ENCODE measurements around the gene ADGRA1. TPM values are rescaled to one million over a fixed set of nuclear protein-coding genes. Genes with fewer than 3 reads are reported as not detected.
"Not testable (repeated sequence)": the region's sequence is repeated elsewhere in the genome, so short reads cannot be mapped to it uniquely, and the experiment has no call there.

Gene ADGRA1
- polyA plus RNA-seq, 4 donors: 0.10 to 0.22 TPM; not detected in 2

GRCh38 chr10:133111640-133112039 is 23.9 kb downstream of the ADGRA1 start:
- H3K4me1 ChIP-seq (ENCODE audit: control insufficient read depth in 3 of 3, insufficient read depth in 2 of 3, low read depth in 1 of 3, low read length in 2 of 3); H3K27me3 ChIP-seq (ENCODE audit: control insufficient read depth in 3 of 3, insufficient read depth in 3 of 3, low read length in 3 of 3); H3K36me3 ChIP-seq (ENCODE audit: control insufficient read depth in 3 of 3, insufficient read depth in 2 of 3, low read depth in 1 of 3, low read length in 3 of 3); H3K27ac ChIP-seq (ENCODE audit: low read depth in 1 of 3, low read length in 2 of 3); H3K4me3 ChIP-seq (ENCODE audit: low read depth in 1 of 3, low read length in 3 of 3); DNase-seq: not testable (repeated sequence)
- peaks cover 3 to 24% of the 10 kb centered on the region in 2 donors for H3K9me3 ChIP-seq (ENCODE audit: control insufficient read depth in 2 of 2, insufficient read depth in 1 of 2, low read depth in 1 of 2, low read length in 1 of 2)
- WGBS, 3 donors: 24 to 26% (median 24%) methylated on average over 2 to 6 of the region's 7 CpGs
- FAIRE-seq: peak; percentile 86

GRCh38 chr10:133113146-133113830 is 25.6 kb downstream of the ADGRA1 start:
- Histone ChIP-seq H3K27me3 (ENCODE audit: control insufficient read depth in 3 of 3, insufficient read depth in 3 of 3, low read length in 3 of 3) (no peaks in the 10 kb centered on the region), H3K4me3 (ENCODE audit: low read depth in 1 of 3, low read length in 3 of 3) (no peak overlapping the region), H3K36me3 (ENCODE audit: control insufficient read depth in 3 of 3, insufficient read depth in 2 of 3, low read depth in 1 of 3, low read length in 3 of 3) (no peaks in the 10 kb centered on the region), H3K4me1 (ENCODE audit: control insufficient read depth in 3 of 3, insufficient read depth in 2 of 3, low read depth in 1 of 3, low read length in 2 of 3) (no peaks in the 10 kb centered on the region), H3K9me3 (ENCODE audit: control insufficient read depth in 2 of 2, insufficient read depth in 1 of 2, low read depth in 1 of 2, low read length in 1 of 2) (peaks cover 0 to 14% of the 10 kb centered on the region in 2 donors), H3K27ac (ENCODE audit: low read depth in 1 of 3, low read length in 2 of 3) (no peak overlapping the region)
- FAIRE-seq (no peak), DNase-seq (no peak)
- WGBS, 3 donors: 89 to 91% (median 90%) methylated on average over 31 of the region's 31 CpGs

- FAIRE-seq (no peak), DNase-seq (no peak)
- H3K4me3 ChIP-seq (ENCODE audit: low read depth in 1 of 3, low read length in 3 of 3): no peak overlapping the region
- H3K36me3 ChIP-seq (ENCODE audit: control insufficient read depth in 3 of 3, insufficient read depth in 2 of 3, low read depth in 1 of 3, low read length in 3 of 3): no peaks in the 10 kb centered on the region
- no peaks in the 10 kb centered on the region for H3K27me3 ChIP-seq (ENCODE audit: control insufficient read depth in 3 of 3, insufficient read depth in 3 of 3, low read length in 3 of 3)
- H3K4me1 ChIP-seq (ENCODE audit: control insufficient read depth in 3 of 3, insufficient read depth in 2 of 3, low read depth in 1 of 3, low read length in 2 of 3): no peaks in the 10 kb centered on the region
- no peak overlapping the region for H3K27ac ChIP-seq (ENCODE audit: low read depth in 1 of 3, low read length in 2 of 3)
- 75 to 89% (median 84%) methylated on average over 8 to 12 of the region's 12 CpGs for WGBS, 3 donors
- peaks cover 0 to 11% of the 10 kb centered on the region in 2 donors for H3K9me3 ChIP-seq (ENCODE audit: control insufficient read depth in 2 of 2, insufficient read depth in 1 of 2, low read depth in 1 of 2, low read length in 1 of 2)
These were observed 26.1 kb downstream of the ADGRA1 start for GRCh38 chr10:133113847-133114246.

- Histone ChIP-seq H3K27me3 (ENCODE audit: control insufficient read depth in 3 of 3, insufficient read depth in 3 of 3, low read length in 3 of 3) (no peaks in the 10 kb centered on the region), H3K36me3 (ENCODE audit: control insufficient read depth in 3 of 3, insufficient read depth in 2 of 3, low read depth in 1 of 3, low read length in 3 of 3) (no peaks in the 10 kb centered on the region), H3K9me3 (ENCODE audit: control insufficient read depth in 2 of 2, insufficient read depth in 1 of 2, low read depth in 1 of 2, low read length in 1 of 2) (peaks cover 0 to 9% of the 10 kb centered on the region in 2 donors), H3K4me1 (ENCODE audit: control insufficient read depth in 3 of 3, insufficient read depth in 2 of 3, low read depth in 1 of 3, low read length in 2 of 3) (no peaks in the 10 kb centered on the region), H3K27ac (ENCODE audit: low read depth in 1 of 3, low read length in 2 of 3) (no peak overlapping the region), H3K4me3 (ENCODE audit: low read depth in 1 of 3, low read length in 3 of 3) (no peak overlapping the region)
- 86 to 92% (median 86%) methylated on average over 18 of the region's 18 CpGs for WGBS, 3 donors
- FAIRE-seq (no peak), DNase-seq (no peak)
These were observed 26.5 kb downstream of the ADGRA1 start for GRCh38 chr10:133114251-133114650.

GRCh38 chr10:133114726-133115452 is 27.2 kb downstream of the ADGRA1 start:
- 76 to 87% (median 81%) methylated on average over 32 to 33 of the region's 33 CpGs for WGBS, 3 donors
- no peaks in the 10 kb centered on the region for H3K27me3 ChIP-seq (ENCODE audit: control insufficient read depth in 3 of 3, insufficient read depth in 3 of 3, low read length in 3 of 3)
- no peak for DNase-seq
- peaks cover 0 to 7% of the 10 kb centered on the region in 2 donors for H3K9me3 ChIP-seq (ENCODE audit: control insufficient read depth in 2 of 2, insufficient read depth in 1 of 2, low read depth in 1 of 2, low read length in 1 of 2)
- no peak overlapping the region for H3K27ac ChIP-seq (ENCODE audit: low read depth in 1 of 3, low read length in 2 of 3)
- no peaks in the 10 kb centered on the region for H3K4me1 ChIP-seq (ENCODE audit: control insufficient read depth in 3 of 3, insufficient read depth in 2 of 3, low read depth in 1 of 3, low read length in 2 of 3)
- no peak overlapping the region for H3K4me3 ChIP-seq (ENCODE audit: low read depth in 1 of 3, low read length in 3 of 3)
- no peaks in the 10 kb centered on the region for H3K36me3 ChIP-seq (ENCODE audit: control insufficient read depth in 3 of 3, insufficient read depth in 2 of 3, low read depth in 1 of 3, low read length in 3 of 3)
- FAIRE-seq: no peak

- WGBS, 3 donors: 62 to 76% (median 70%) methylated on average over 11 to 13 of the region's 13 CpGs
- Histone ChIP-seq H3K36me3 (ENCODE audit: control insufficient read depth in 3 of 3, insufficient read depth in 2 of 3, low read depth in 1 of 3, low read length in 3 of 3) (no peaks in the 10 kb centered on the region), H3K27ac (ENCODE audit: low read depth in 1 of 3, low read length in 2 of 3) (no peak overlapping the region), H3K4me1 (ENCODE audit: control insufficient read depth in 3 of 3, insufficient read depth in 2 of 3, low read depth in 1 of 3, low read length in 2 of 3) (no peaks in the 10 kb centered on the region), H3K9me3 (ENCODE audit: control insufficient read depth in 2 of 2, insufficient read depth in 1 of 2, low read depth in 1 of 2, low read length in 1 of 2) (peaks cover 0 to 7% of the 10 kb centered on the region in 2 donors), H3K4me3 (ENCODE audit: low read depth in 1 of 3, low read length in 3 of 3) (no peak overlapping the region), H3K27me3 (ENCODE audit: control insufficient read depth in 3 of 3, insufficient read depth in 3 of 3, low read length in 3 of 3) (no peaks in the 10 kb centered on the region)
- DNase-seq (no peak), FAIRE-seq (no peak)
These were observed 27.7 kb downstream of the ADGRA1 start for GRCh38 chr10:133115453-133115842.

- Histone ChIP-seq H3K27ac (ENCODE audit: low read depth in 1 of 3, low read length in 2 of 3) (no peak overlapping the region), H3K36me3 (ENCODE audit: control insufficient read depth in 3 of 3, insufficient read depth in 2 of 3, low read depth in 1 of 3, low read length in 3 of 3) (no peaks in the 10 kb centered on the region), H3K4me1 (ENCODE audit: control insufficient read depth in 3 of 3, insufficient read depth in 2 of 3, low read depth in 1 of 3, low read length in 2 of 3) (no peaks in the 10 kb centered on the region), H3K4me3 (ENCODE audit: low read depth in 1 of 3, low read length in 3 of 3) (no peak overlapping the region), H3K9me3 (ENCODE audit: control insufficient read depth in 2 of 2, insufficient read depth in 1 of 2, low read depth in 1 of 2, low read length in 1 of 2) (peaks cover 0 to 7% of the 10 kb centered on the region in 2 donors), H3K27me3 (ENCODE audit: control insufficient read depth in 3 of 3, insufficient read depth in 3 of 3, low read length in 3 of 3) (no peaks in the 10 kb centered on the region)
- WGBS, 3 donors: 62 to 69% (median 63%) methylated on average over 17 of the region's 17 CpGs
- DNase-seq: no peak
- FAIRE-seq: no peak
These were observed 28.3 kb downstream of the ADGRA1 start for GRCh38 chr10:133115976-133116375.

- Histone ChIP-seq H3K36me3 (ENCODE audit: control insufficient read depth in 3 of 3, insufficient read depth in 2 of 3, low read depth in 1 of 3, low read length in 3 of 3) (no peaks in the 10 kb centered on the region), H3K9me3 (ENCODE audit: control insufficient read depth in 2 of 2, insufficient read depth in 1 of 2, low read depth in 1 of 2, low read length in 1 of 2) (peaks cover 0 to 7% of the 10 kb centered on the region in 2 donors), H3K27ac (ENCODE audit: low read depth in 1 of 3, low read length in 2 of 3) (no peak overlapping the region), H3K4me3 (ENCODE audit: low read depth in 1 of 3, low read length in 3 of 3) (no peak overlapping the region), H3K27me3 (ENCODE audit: control insufficient read depth in 3 of 3, insufficient read depth in 3 of 3, low read length in 3 of 3) (no peaks in the 10 kb centered on the region), H3K4me1 (ENCODE audit: control insufficient read depth in 3 of 3, insufficient read depth in 2 of 3, low read depth in 1 of 3, low read length in 2 of 3) (no peaks in the 10 kb centered on the region)
- DNase-seq (no peak), FAIRE-seq (no peak)
- 56 to 71% (median 68%) methylated on average over 10 to 14 of the region's 14 CpGs for WGBS, 3 donors
These were observed 28.7 kb downstream of the ADGRA1 start for GRCh38 chr10:133116455-133116854.
